A673 (cell line): ENCODE measurements around the gene SLC25A25. TPM values are rescaled to one million over a fixed set of nuclear protein-coding genes. Genes with fewer than 3 reads are reported as not detected.
A peak's percentile ranks its signal among the peaks of the same experiment; 100 is the strongest.

Experiments used
- Bru-seq: library from RNA; stranded (reverse); fragments of 400-500 nt; gene quantifications from one replicate; lab custom pipeline; 2021; lab: Mats Ljungman, UMichigan
- BruChase-seq, 2 experiments: library from RNA; stranded (reverse); fragments of 400-500 nt; gene quantifications; one replicate each; lab custom pipeline; 2021; lab: Mats Ljungman, UMichigan
- BruUV-seq: library from RNA; stranded (reverse); fragments of 400-500 nt; replicated peaks from 2 replicates; lab custom pipeline; 2021; lab: Mats Ljungman, UMichigan
- CTCF ChIA-PET: fragments of 300-600 bp; sonication (Branson Sonifier 250); formaldehyde crosslinking; loops from one replicate; lab custom pipeline; 2022; ENCODE audit warnings: antibody characterized with exemption; lab: Charles Lee
- POLR2A ChIA-PET: fragments of 300-600 bp; sonication (Branson Sonifier 250); formaldehyde crosslinking; loops from one replicate; lab custom pipeline; 2022; ENCODE audit warnings: antibody characterized with exemption; ENCODE audit not compliant: low non-redundant PET; lab: Charles Lee
- DNase-seq: peaks from one replicate; pipeline ENCODE4 v3.0.0-alpha.2; 2015; ENCODE audit warnings: low spot score
- H3K27ac ChIP-seq: fragments of 200-600 bp; sonication (generic); 2 replicates; pipeline ENCODE4 v1.5.1; 2016; ENCODE audit warnings: mixed run types, low read depth, mild to moderate bottlenecking, mixed read lengths, antibody characterized with exemption, low read length; ENCODE audit not compliant: poor library complexity, severe bottlenecking
- H3K27me3 ChIP-seq: fragments of 200-600 bp; sonication (generic); replicated peaks from 2 replicates; pipeline ENCODE4 v1.6.1; 2017; ENCODE audit warnings: mixed run types, low read depth, mild to moderate bottlenecking, mixed read lengths, antibody characterized with exemption, low read length; ENCODE audit not compliant: insufficient read depth, poor library complexity
- H3K36me3 ChIP-seq: fragments of 200-600 bp; sonication (generic); 2 replicates; pipeline ENCODE4 v1.6.1; 2016; ENCODE audit warnings: mixed run types, mild to moderate bottlenecking, mixed read lengths, antibody characterized with exemption, low read length; ENCODE audit not compliant: insufficient read depth, poor library complexity, severe bottlenecking
- H3K4me1 ChIP-seq: fragments of 200-600 bp; sonication (generic); 2 replicates; pipeline ENCODE4 v1.6.1; 2017; ENCODE audit warnings: mixed run types, mild to moderate bottlenecking, mixed read lengths, antibody characterized with exemption, low read length; ENCODE audit not compliant: insufficient read depth, poor library complexity, severe bottlenecking
- H3K4me3 ChIP-seq: fragments of 200-600 bp; sonication (generic); 2 replicates; pipeline ENCODE4 v1.5.1; 2016; ENCODE audit warnings: low read depth, mixed run types, mild to moderate bottlenecking, mixed read lengths, low read length; ENCODE audit not compliant: poor library complexity, severe bottlenecking
- H3K9me3 ChIP-seq: fragments of 200-600 bp; sonication (generic); 2 replicates; pipeline ENCODE4 v1.6.1; 2016; ENCODE audit warnings: mixed run types, low read depth, mild to moderate bottlenecking, mixed read lengths, antibody characterized with exemption, low read length; ENCODE audit not compliant: poor library complexity, severe bottlenecking
- CTCF ChIP-seq: fragments of 300-800, 200-600 bp; sonication (generic); conservative IDR thresholded peaks from 2 replicates; pipeline ENCODE4 v1.5.1; 2017; ENCODE audit warnings: low read depth, mild to moderate bottlenecking, antibody characterized with exemption, low read length, moderate library complexity, mixed read lengths
- EZH2 ChIP-seq: fragments of 200-600 bp; sonication (generic); IDR thresholded peaks from 2 replicates; pipeline ENCODE4 v1.6.1; 2017; ENCODE audit warnings: borderline replicate concordance, low read depth, mild to moderate bottlenecking, mixed read lengths, antibody characterized with exemption, low read length; ENCODE audit not compliant: poor library complexity, severe bottlenecking
- intact Hi-C: fragments of 100-400 bp; cut with micrococcal nuclease; formaldehyde crosslinking; loops from one replicate; pipeline ENCODE4 v1.10.0; 2022; ENCODE audit not compliant: unreplicated experiment
- long read RNA-seq: library from polyadenylated mRNA; stranded (forward); transcript quantifications from one replicate; pipeline ENCODE4 v2.0.0, GENCODE V29; 2022
- total RNA-seq: library from RNA; stranded (reverse); gene quantifications from 2 replicates; pipeline ENCODE4 v1.2.3, GENCODE V29; 2021

Gene SLC25A25
- 24.7 and 26.1 TPM in 2 replicates for total RNA-seq
- Bru-seq, nascent RNA, result percentile 79 among the genes with signal in this experiment
- percentile 74 among the genes with signal in this experiment for BruChase-seq, experiment 1, labeled RNA remaining after a 2-hour chase
- percentile 77 among the genes with signal in this experiment for BruChase-seq, experiment 2, labeled RNA remaining after a 6-hour chase
- long read RNA-seq, transcript SLC25A25-203 (10 exons, 3,431 nt), result major isoform, 34 of 50 reads
- long read RNA-seq, partial matches to known transcripts, result 7 of 50 reads
- long read RNA-seq, other reads (novel, unspliced or antisense), result 5 of 50 reads

- no peak for TF ChIP-seq EZH2
- TF ChIP-seq CTCF, result no peak
- intact Hi-C loops, result loop anchor here (5.0 kb wide), 1 partner anchor 101 kb away; no protein-coding TSS in a partner anchor
- POLR2A ChIA-PET, result interaction anchor here (0.6 kb wide), 1 partner anchor 170 kb away, joined by 10 read pairs; no protein-coding TSS in a partner anchor
Measured at GRCh38 chr9:128067645-128068385, at the start of gene SLC25A25. TSS of gene SLC25A25 (plus strand) at chr9:128068232. CDS start at chr9:128068320, 88 bp downstream.

GRCh38 chr9:128020692-128021091, 47.3 kb upstream of the SLC25A25 start:
- no peaks in the 10 kb centered on the region for H3K9me3 ChIP-seq
- TF ChIP-seq CTCF, result peak; percentile 35
- no peak for TF ChIP-seq EZH2
- no peaks in the 10 kb centered on the region for H3K4me1 ChIP-seq
- H3K27me3 ChIP-seq, result no peaks in the 10 kb centered on the region
- no TSS peak for BruUV-seq
- DNase-seq, result no peak
- ChIA-PET CTCF (no interaction called here), POLR2A (no interaction called here)
- no peaks in the 10 kb centered on the region for H3K36me3 ChIP-seq
- intact Hi-C loops, result no loop called here
- no peak overlapping the region for H3K4me3 ChIP-seq
- no peak overlapping the region for H3K27ac ChIP-seq

More at GRCh38 chr9:128067645-128068385, at the start of gene SLC25A25:
- Histone ChIP-seq H3K27ac (peak within 1 kb of the TSS; percentile 98), H3K4me3 (peak within 1 kb of the TSS; percentile 94), H3K27me3 (no peaks in the 10 kb centered on the region), H3K36me3 (no peaks in the 10 kb centered on the region), H3K4me1 (peaks cover 38% of the 10 kb centered on the region), H3K9me3 (no peaks in the 10 kb centered on the region)
- no TSS peak for BruUV-seq
- CTCF ChIA-PET, result interaction anchor here (0.6 to 1.0 kb wide), 3 partner anchors 10 to 362 kb away, joined by 3 to 4 read pairs (median 4); no protein-coding TSS in a partner anchor
- peak; percentile 99 for DNase-seq

- CTCF ChIA-PET, result no interaction called here
- intact Hi-C loops, result no loop called here
- Histone ChIP-seq H3K9me3 (no peaks in the 10 kb centered on the region), H3K27ac (no peak overlapping the region), H3K4me1 (no peaks in the 10 kb centered on the region), H3K4me3 (no peak overlapping the region), H3K27me3 (no peaks in the 10 kb centered on the region), H3K36me3 (no peaks in the 10 kb centered on the region)
- DNase-seq, result no peak
- POLR2A ChIA-PET, result no interaction called here
- no TSS peak for BruUV-seq
- no peak for TF ChIP-seq CTCF
- TF ChIP-seq EZH2, result no peak
Measured at GRCh38 chr9:128021098-128021497, 46.9 kb upstream of the SLC25A25 start.
